NCI-H510A (cell line): ENCODE measurements around the gene NUP188.
"Not testable (repeated sequence)": the region's sequence is repeated elsewhere in the genome, so short reads cannot be mapped to it uniquely, and the experiment has no call there.

Experiments used
- DNase-seq: peaks from one replicate; lab custom pipeline; 2025; lab: John Stamatoyannopoulos, UW

Gene NUP188

GRCh38 chr9:128943832-128944620 is 3.5 kb upstream of the NUP188 start:
- no peak for DNase-seq

GRCh38 chr9:128944966-128945365 is 2.5 kb upstream of the NUP188 start:
- not testable (repeated sequence) for DNase-seq

- DNase-seq: no peak
Measured at GRCh38 chr9:128945798-128946501, 1.5 kb upstream of the NUP188 start.

GRCh38 chr9:128946571-128947276 is 775 bp upstream of the NUP188 start:
- DNase-seq: no peak

GRCh38 chr9:128947277-128947526 is 297 bp upstream of the NUP188 start:
- DNase-seq: no peak

GRCh38 chr9:128961403-128961802 is 13.9 kb downstream of the NUP188 start:
- not testable (repeated sequence) for DNase-seq

- DNase-seq: no peak
Measured at GRCh38 chr9:128969491-128969890, 22.0 kb downstream of the NUP188 start.

GRCh38 chr9:128972956-128973355 is 25.5 kb downstream of the NUP188 start:
- DNase-seq: no peak

GRCh38 chr9:128979111-128979510 is 31.6 kb downstream of the NUP188 start:
- DNase-seq: no peak

- DNase-seq: no peak
Measured at GRCh38 chr9:128983536-128983935, 36.0 kb downstream of the NUP188 start.

- DNase-seq: no peak
Measured at GRCh38 chr9:128986671-128987070, 39.2 kb downstream of the NUP188 start.

GRCh38 chr9:128987805-128988204 is 40.3 kb downstream of the NUP188 start:
- no peak for DNase-seq

- DNase-seq: no peak
Measured at GRCh38 chr9:128992995-128993394, 45.5 kb downstream of the NUP188 start.

- DNase-seq: no peak
Measured at GRCh38 chr9:128995791-128996190, 48.3 kb downstream of the NUP188 start.

GRCh38 chr9:128998462-128998861 is 51.0 kb downstream of the NUP188 start:
- DNase-seq: no peak

GRCh38 chr9:128999581-129000206 is 52.2 kb downstream of the NUP188 start:
- no peak for DNase-seq

GRCh38 chr9:129001504-129002325 is 54.2 kb downstream of the NUP188 start:
- DNase-seq: no peak

- no peak for DNase-seq
Measured at GRCh38 chr9:129002992-129003391, 55.5 kb downstream of the NUP188 start.

- DNase-seq: not testable (repeated sequence)
Measured at GRCh38 chr9:129004173-129004572, 56.7 kb downstream of the NUP188 start.

- DNase-seq: no peak
Measured at GRCh38 chr9:129005336-129005997, 58.0 kb downstream of the NUP188 start.
